HG03342 (cell line): Measurements from ENCODE around the gene CFAP99.

Experiments used
- ATAC-seq: cut with Tn5 transposase; IDR thresholded peaks from one replicate; pipeline ENCODE4 v1.9.1; 2021; ENCODE audit warnings: mild to moderate bottlenecking, moderate library complexity; ENCODE audit not compliant: unreplicated experiment

CFAP99 gene

GRCh38 chr4:2409381-2409783 lies 9.4 kb upstream of the CFAP99 start:
- ATAC-seq, result no peak

GRCh38 chr4:2411786-2412510 lies 6.8 kb upstream of the CFAP99 start:
- ATAC-seq, result no peak

- ATAC-seq, result peak; percentile 31
Measured at GRCh38 chr4:2412534-2412884, 6.2 kb upstream of the CFAP99 start.

DNA sequence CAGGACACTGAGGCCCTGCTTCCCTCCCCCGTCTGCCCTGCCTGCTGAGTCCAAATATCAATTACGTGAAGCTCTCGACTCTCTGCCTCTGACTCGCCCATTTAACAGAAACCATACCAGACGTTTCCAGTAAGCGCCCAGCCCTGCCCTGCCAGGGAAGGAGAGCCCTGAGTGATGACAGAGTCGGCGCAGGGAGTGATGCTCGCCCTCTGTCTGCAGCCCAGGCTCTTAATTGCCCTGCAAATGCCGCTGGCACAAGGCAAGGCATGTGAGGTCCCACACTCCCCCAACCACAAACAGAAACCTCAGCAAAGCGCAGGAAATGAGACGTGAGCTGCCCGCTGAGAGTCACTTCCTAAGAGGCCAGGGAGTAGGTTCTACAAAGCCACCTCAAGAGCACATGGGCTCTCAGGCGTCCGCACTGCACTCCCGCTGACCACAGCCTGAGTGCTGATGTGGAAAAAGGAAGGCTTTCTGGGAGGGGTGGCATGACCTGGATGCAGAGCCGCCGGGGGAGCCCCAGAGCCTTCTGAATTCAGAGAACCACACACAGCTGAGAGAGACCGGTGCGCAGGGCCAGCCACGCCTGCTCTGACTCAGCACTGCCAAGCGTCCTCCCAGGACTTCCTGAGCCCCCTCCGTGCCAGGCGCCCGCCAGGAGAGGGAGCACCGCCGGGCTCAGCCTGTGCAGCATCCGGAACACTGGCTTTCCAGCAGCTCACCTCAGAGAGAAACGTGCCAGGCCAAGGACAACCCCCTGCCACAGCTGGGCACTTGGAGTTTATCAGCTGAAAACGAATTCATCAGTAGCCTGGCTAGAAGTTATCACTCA lies 5.7 kb upstream of the CFAP99 start:
- peak; percentile 49 for ATAC-seq

DNA sequence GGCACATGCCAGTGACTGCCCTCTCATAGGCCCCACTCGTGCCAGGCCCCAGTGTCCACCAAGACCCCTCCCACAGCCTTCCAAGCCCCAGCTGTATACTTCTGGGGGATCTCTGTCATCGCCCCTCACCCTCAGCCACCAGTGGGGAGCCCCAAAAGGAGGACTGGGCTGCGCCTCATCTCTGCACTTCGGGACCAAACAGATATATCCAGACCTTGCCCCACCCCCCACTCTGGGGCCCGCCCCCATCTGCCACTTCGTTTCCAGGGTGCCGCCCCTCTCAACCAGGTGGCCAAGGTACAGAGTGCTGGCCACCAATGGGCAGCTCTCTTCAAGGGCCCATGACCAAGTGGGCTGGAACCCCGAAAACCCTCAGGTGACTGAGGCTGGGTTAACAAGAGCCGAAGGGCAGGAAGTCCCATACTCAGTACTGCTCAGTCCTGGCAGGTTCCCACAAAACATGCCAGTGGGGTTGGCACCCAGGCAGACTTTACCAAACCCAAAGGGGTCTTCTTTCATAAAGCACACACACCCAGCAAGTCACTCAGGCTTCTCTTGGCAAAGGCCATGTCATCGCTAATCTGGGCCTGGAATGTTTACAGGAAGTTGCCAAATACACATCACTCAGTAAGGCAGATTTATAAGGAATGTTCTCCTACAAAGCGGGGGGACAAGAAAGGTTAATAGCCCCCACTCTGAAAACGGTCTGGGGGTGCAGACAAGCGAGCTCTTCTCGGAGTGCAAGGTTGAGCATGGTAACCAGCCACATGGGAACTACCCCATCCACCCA lies 4.7 kb upstream of the CFAP99 start:
- no peak for ATAC-seq

GRCh38 chr4:2415213-2415612 lies 3.5 kb upstream of the CFAP99 start:
- no peak for ATAC-seq

GRCh38 chr4:2415881-2416563 lies 2.7 kb upstream of the CFAP99 start:
- no peak for ATAC-seq

- ATAC-seq, result no peak
Measured at GRCh38 chr4:2416564-2417225, 2.1 kb upstream of the CFAP99 start.

DNA sequence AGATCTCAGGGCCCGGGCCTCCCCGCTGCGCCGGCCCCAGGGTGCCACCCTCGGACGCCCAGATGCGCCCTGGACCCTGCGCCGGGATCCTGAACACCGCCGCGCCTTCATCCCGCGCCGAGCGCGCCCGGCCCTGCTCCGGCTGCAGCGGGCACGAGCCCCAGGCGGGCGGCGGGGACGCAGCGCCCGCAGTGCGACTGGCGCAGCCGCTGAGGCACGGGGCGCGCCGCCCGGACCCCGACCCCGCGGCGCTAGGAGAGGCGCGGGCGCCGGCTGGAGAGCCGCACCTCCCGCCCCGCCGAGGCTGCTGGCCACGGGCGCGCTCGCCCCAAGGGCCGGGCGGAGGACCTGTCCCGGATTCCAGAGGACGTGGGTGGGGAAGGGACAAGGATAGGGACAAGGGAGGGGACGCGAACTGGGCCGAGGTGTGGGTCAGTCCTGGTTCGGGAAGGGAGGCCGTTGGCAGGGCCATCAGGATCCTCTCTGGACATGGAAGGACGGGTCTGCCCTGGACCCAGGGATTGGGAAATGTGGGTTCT lies 1.5 kb upstream of the CFAP99 start:
- no peak for ATAC-seq

- no peak for ATAC-seq
Measured at GRCh38 chr4:2417765-2418649, 748 bp upstream of the CFAP99 start, which contains the start of gene ZFYVE28. Gene ZFYVE28 (minus strand): TSS chr4:2418645. CDS start chr4:2418323, 322 bp downstream.

DNA sequence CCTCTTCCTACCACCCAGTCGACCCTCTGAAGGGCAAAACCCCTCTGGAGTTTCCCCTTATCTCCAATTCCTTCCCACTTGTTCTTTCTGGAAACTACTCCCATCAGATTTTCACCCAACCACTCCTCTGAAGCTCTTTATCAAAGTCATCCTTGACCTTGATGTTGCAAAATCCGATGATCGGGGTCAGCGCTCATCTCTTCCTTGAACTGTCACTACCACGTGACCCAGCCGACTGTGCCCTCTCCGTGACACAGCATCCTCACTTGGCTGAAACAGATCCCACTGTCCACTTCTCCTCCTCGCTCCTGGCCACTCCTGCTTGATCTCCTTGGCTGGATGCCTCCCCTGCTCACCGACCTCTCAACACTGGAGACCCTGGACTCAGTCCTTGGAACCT lies 1.1 kb downstream of the CFAP99 start:
- ATAC-seq, result no peak

GRCh38 chr4:2421928-2422327 lies 3.2 kb downstream of the CFAP99 start:
- ATAC-seq, result no peak

GRCh38 chr4:2423066-2423465 lies 4.3 kb downstream of the CFAP99 start:
- ATAC-seq, result no peak

- no peak for ATAC-seq
Measured at GRCh38 chr4:2423695-2424094, 4.9 kb downstream of the CFAP99 start.

- ATAC-seq, result no peak
Measured at GRCh38 chr4:2424581-2424980, 5.8 kb downstream of the CFAP99 start.

DNA sequence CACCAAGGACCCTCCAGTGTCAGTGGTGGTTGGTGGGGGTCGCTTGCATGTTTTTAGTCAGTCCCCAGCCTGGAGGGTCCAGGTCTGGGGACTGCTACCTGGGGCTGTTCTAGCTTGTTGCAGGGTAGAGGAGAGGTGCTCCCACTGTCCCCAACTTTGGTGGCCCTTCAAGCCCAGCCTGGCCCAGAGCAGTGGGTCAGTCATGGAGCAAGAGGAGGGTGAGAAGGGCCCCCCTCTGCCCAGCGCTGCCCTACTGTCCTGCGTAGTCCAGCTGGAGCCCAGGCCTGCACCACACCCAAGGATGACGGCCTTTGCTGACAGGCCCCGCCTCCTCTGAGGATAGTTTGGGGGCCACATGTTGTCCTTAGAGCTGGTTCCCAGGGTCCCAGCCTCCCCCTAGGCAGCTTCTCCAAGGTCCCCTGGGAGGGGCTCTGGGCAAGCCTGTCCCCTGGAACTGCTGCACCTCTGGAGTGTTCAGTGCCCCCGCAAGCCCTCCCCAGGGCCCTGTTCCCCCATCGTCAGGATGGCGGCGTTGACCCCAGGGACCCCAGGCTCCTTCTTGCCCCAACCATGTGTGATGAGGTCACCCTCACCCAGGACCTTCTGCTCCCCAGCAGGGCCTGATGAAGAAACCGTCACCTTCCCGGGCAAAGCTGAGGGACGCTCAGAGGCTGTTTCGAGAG lies 6.8 kb downstream of the CFAP99 start:
- no peak for ATAC-seq

DNA sequence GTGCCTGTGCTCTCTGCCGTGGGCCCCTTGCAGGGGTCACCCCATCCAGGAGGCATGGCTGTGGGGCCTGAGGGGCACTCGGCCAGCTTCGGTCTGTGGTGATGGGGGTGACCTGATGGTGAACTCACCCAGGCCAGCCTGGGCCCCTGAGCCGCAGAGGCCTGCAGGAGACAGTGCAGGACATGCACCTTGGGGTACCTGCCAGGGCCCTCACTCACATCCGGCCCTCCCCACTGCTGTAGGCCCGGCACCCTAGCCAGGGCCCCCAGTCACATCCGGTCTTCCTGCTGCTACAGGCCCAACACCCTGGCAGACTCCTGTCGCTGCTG lies 7.3 kb downstream of the CFAP99 start:
- ATAC-seq, result no peak

- no peak for ATAC-seq
Measured at GRCh38 chr4:2426711-2427275, 8.0 kb downstream of the CFAP99 start.
